A673 (cell line): Measurements from ENCODE around the gene CRNKL1. TPM values are rescaled to one million over a fixed set of nuclear protein-coding genes. Genes with fewer than 3 reads are reported as not detected.

Experiments used
- BruUV-seq: library from RNA; stranded (reverse); fragments of 400-500 nt; replicated peaks from 2 replicates; lab custom pipeline; 2021; lab: Mats Ljungman, UMichigan
- CTCF ChIA-PET: fragments of 300-600 bp; sonication (Branson Sonifier 250); formaldehyde crosslinking; loops from one replicate; lab custom pipeline; 2022; ENCODE audit warnings: antibody characterized with exemption; lab: Charles Lee
- POLR2A ChIA-PET: fragments of 300-600 bp; sonication (Branson Sonifier 250); formaldehyde crosslinking; loops from one replicate; lab custom pipeline; 2022; ENCODE audit warnings: antibody characterized with exemption; ENCODE audit not compliant: low non-redundant PET; lab: Charles Lee
- DNase-seq: peaks from one replicate; pipeline ENCODE4 v3.0.0-alpha.2; 2015; ENCODE audit warnings: low spot score
- H3K27ac ChIP-seq: fragments of 200-600 bp; sonication (generic); 2 replicates; pipeline ENCODE4 v1.5.1; 2016; ENCODE audit warnings: mixed run types, low read depth, mild to moderate bottlenecking, mixed read lengths, antibody characterized with exemption, low read length; ENCODE audit not compliant: poor library complexity, severe bottlenecking
- H3K27me3 ChIP-seq: fragments of 200-600 bp; sonication (generic); replicated peaks from 2 replicates; pipeline ENCODE4 v1.6.1; 2017; ENCODE audit warnings: mixed run types, low read depth, mild to moderate bottlenecking, mixed read lengths, antibody characterized with exemption, low read length; ENCODE audit not compliant: insufficient read depth, poor library complexity
- H3K36me3 ChIP-seq: fragments of 200-600 bp; sonication (generic); 2 replicates; pipeline ENCODE4 v1.6.1; 2016; ENCODE audit warnings: mixed run types, mild to moderate bottlenecking, mixed read lengths, antibody characterized with exemption, low read length; ENCODE audit not compliant: insufficient read depth, poor library complexity, severe bottlenecking
- H3K4me1 ChIP-seq: fragments of 200-600 bp; sonication (generic); 2 replicates; pipeline ENCODE4 v1.6.1; 2017; ENCODE audit warnings: mixed run types, mild to moderate bottlenecking, mixed read lengths, antibody characterized with exemption, low read length; ENCODE audit not compliant: insufficient read depth, poor library complexity, severe bottlenecking
- H3K4me3 ChIP-seq: fragments of 200-600 bp; sonication (generic); 2 replicates; pipeline ENCODE4 v1.5.1; 2016; ENCODE audit warnings: low read depth, mixed run types, mild to moderate bottlenecking, mixed read lengths, low read length; ENCODE audit not compliant: poor library complexity, severe bottlenecking
- H3K9me3 ChIP-seq: fragments of 200-600 bp; sonication (generic); 2 replicates; pipeline ENCODE4 v1.6.1; 2016; ENCODE audit warnings: mixed run types, low read depth, mild to moderate bottlenecking, mixed read lengths, antibody characterized with exemption, low read length; ENCODE audit not compliant: poor library complexity, severe bottlenecking
- EZH2 ChIP-seq: fragments of 200-600 bp; sonication (generic); IDR thresholded peaks from 2 replicates; pipeline ENCODE4 v1.6.1; 2017; ENCODE audit warnings: borderline replicate concordance, low read depth, mild to moderate bottlenecking, mixed read lengths, antibody characterized with exemption, low read length; ENCODE audit not compliant: poor library complexity, severe bottlenecking
- intact Hi-C: fragments of 100-400 bp; cut with micrococcal nuclease; formaldehyde crosslinking; loops from one replicate; pipeline ENCODE4 v1.10.0; 2022; ENCODE audit not compliant: unreplicated experiment
- total RNA-seq: library from RNA; stranded (reverse); gene quantifications from 2 replicates; pipeline ENCODE4 v1.2.3, GENCODE V29; 2021
- TF ChIP-seq, protein P1 (sequence below): fragments of 300-800, 200-600 bp; sonication (generic); conservative IDR thresholded peaks from 2 replicates; pipeline ENCODE4 v1.5.1; 2017; ENCODE audit warnings: low read depth, mild to moderate bottlenecking, antibody characterized with exemption, low read length, moderate library complexity, mixed read lengths

Gene CRNKL1
- total RNA-seq, 1 experiment from 2014 or later = 25.1 TPM

GRCh38 chr20:20023395-20023794, 28.9 kb downstream of the CRNKL1 start:
- TF ChIP-seq, protein P1, sequence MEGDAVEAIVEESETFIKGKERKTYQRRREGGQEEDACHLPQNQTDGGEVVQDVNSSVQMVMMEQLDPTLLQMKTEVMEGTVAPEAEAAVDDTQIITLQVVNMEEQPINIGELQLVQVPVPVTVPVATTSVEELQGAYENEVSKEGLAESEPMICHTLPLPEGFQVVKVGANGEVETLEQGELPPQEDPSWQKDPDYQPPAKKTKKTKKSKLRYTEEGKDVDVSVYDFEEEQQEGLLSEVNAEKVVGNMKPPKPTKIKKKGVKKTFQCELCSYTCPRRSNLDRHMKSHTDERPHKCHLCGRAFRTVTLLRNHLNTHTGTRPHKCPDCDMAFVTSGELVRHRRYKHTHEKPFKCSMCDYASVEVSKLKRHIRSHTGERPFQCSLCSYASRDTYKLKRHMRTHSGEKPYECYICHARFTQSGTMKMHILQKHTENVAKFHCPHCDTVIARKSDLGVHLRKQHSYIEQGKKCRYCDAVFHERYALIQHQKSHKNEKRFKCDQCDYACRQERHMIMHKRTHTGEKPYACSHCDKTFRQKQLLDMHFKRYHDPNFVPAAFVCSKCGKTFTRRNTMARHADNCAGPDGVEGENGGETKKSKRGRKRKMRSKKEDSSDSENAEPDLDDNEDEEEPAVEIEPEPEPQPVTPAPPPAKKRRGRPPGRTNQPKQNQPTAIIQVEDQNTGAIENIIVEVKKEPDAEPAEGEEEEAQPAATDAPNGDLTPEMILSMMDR = no peak
- no peak for TF ChIP-seq EZH2
- Histone ChIP-seq H3K9me3 (no peaks in the 10 kb centered on the region), H3K27me3 (no peaks in the 10 kb centered on the region), H3K4me3 (no peak overlapping the region), H3K27ac (no peak overlapping the region), H3K4me1 (no peaks in the 10 kb centered on the region), H3K36me3 (peaks cover 21% of the 10 kb centered on the region)
- BruUV-seq = no TSS peak
- ChIA-PET POLR2A (no interaction called here), CTCF (no interaction called here)
- intact Hi-C loops = no loop called here
- DNase-seq = no peak

DNA sequence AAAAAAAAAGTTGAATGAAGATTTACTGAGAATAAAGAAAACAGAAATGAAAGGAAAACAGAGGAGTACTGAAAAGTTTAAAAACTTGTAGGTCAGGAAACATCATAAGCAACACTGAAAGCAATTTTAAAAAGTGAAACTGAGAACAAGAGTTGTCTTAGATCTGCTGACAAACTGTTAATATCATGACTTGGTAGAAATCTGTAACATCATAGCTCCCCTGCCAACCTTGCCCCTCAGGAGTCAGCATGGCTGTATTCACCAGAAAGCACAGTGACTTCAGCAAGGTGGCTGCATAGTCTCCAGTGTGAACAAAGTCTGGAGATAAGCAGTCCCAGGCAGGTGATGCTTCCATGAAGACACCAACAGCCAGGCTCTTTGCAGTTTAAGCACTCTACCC, 29.8 kb downstream of the CRNKL1 start:
- intact Hi-C loops = no loop called here
- no peak overlapping the region for H3K27ac ChIP-seq
- H3K36me3 ChIP-seq = peaks cover 14% of the 10 kb centered on the region
- ChIA-PET POLR2A (no interaction called here), CTCF (no interaction called here)
- no peaks in the 10 kb centered on the region for H3K27me3 ChIP-seq
- TF ChIP-seq, protein P1 = no peak
- no peak for TF ChIP-seq EZH2
- no peak overlapping the region for H3K4me3 ChIP-seq
- no TSS peak for BruUV-seq
- no peaks in the 10 kb centered on the region for H3K9me3 ChIP-seq
- no peaks in the 10 kb centered on the region for H3K4me1 ChIP-seq
- no peak for DNase-seq

- Histone ChIP-seq H3K27ac (no peak overlapping the region), H3K4me1 (peaks cover under 1% of the 10 kb centered on the region), H3K36me3 (peaks cover 8% of the 10 kb centered on the region), H3K4me3 (no peak overlapping the region), H3K27me3 (no peaks in the 10 kb centered on the region), H3K9me3 (no peaks in the 10 kb centered on the region)
- POLR2A ChIA-PET = no interaction called here
- no peak for TF ChIP-seq EZH2
- TF ChIP-seq, protein P1 = no peak
- BruUV-seq = no TSS peak
- no peak for DNase-seq
- intact Hi-C loops = no loop called here
- CTCF ChIA-PET = no interaction called here
Measured at GRCh38 chr20:20021835-20022234, 30.4 kb downstream of the CRNKL1 start.
